ENCODE results near the gene KIF5C. TPM values are rescaled to one million over a fixed set of nuclear protein-coding genes. Genes with fewer than 3 reads are reported as not detected.

KIF5C gene
- polyA plus RNA-seq, 1 donor (not counting 4 experiments of a cell fraction or from before 2014, with no cell fraction given) = 0.03 TPM

DNA sequence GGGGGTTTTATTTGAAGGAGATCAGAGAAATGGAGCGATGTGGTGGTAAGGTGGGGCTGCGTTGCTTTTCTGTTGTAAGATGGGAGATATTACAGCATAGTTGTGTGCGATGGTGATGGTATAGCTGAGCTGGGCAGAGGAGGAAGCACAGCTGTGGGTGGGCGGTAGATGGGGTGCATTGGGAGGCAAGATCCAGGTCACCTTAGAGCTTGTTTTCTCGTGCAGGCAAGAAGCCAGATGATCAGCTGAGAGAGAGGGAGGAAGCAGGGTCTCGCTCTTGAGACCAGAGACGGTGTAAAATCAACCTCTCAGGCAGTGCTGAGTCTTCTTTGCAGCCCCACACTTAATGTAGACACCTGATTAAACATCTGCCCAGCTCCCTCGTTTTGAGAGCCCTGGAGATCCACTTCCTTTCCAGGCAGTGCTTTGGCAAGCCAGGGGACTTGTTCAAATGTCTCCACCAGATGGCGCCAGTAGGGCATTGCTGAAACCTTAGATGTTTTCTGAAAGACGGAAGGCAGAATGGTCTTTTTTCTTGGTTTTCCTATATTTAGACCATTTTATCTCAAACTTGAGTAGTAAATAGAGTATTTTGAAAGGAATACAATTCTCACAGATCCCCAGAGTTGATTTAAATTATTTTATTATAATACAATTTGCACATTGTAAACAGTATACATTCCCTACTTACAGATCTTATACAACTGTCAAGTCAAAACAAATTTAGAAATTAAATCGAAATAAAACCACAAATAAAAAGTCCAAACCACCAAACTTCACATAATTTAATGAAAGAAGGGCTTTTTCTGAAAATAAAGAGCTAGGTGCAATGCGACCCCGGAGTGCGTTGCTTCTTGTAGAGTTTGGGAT is 142.3 kb downstream of the KIF5C start:
- H3K9ac ChIP-seq (ENCODE audit: control insufficient read depth, extremely low read depth, insufficient read depth, low read length) = no peak overlapping the region
- H3K27me3 ChIP-seq (ENCODE audit: control insufficient read depth, extremely low read depth, insufficient read depth, low read length) = peaks cover 4% of the 10 kb centered on the region
- H3K36me3 ChIP-seq (ENCODE audit: control insufficient read depth in 2 of 2, extremely low read depth in 1 of 2, insufficient read depth in 2 of 2, low read length in 2 of 2) = no peaks in the 10 kb centered on the region
- no peaks in the 10 kb centered on the region for H3K9me1 ChIP-seq (ENCODE audit: control insufficient read depth, extremely low read depth, insufficient read depth, low read length)
- H2AFZ ChIP-seq (ENCODE audit: control insufficient read depth, low read length) = no peak overlapping the region
- H3K27ac ChIP-seq (ENCODE audit: control insufficient read depth, insufficient read depth, low read length) = no peak overlapping the region
- no peak overlapping the region for H3K4me3 ChIP-seq (ENCODE audit: control insufficient read depth in 2 of 3, extremely low read depth in 1 of 3, insufficient read depth in 2 of 3, low read depth in 1 of 3, low read length in 3 of 3)
- H3K79me2 ChIP-seq (ENCODE audit: control insufficient read depth, insufficient read depth, low read length) = no peaks in the 10 kb centered on the region
- no peaks in the 10 kb centered on the region for H3K9me3 ChIP-seq (ENCODE audit: control insufficient read depth, low read depth, low read length)
- H3K4me1 ChIP-seq (ENCODE audit: control insufficient read depth, extremely low read depth, insufficient read depth, low read length) = no peaks in the 10 kb centered on the region
- no peak overlapping the region for H3K4me2 ChIP-seq (ENCODE audit: control insufficient read depth, extremely low read depth, insufficient read depth, low read depth, low read length)
- dilution Hi-C loops (cut with MboI; ENCODE audit: extremely low pct_ligation_motif_present, low sequenced_read_pairs) = no loop called here
- no peaks in the 10 kb centered on the region for H4K20me1 ChIP-seq (ENCODE audit: control insufficient read depth, extremely low read depth, insufficient read depth, low read length)
- FAIRE-seq = peak; percentile 67
- TF ChIP-seq EZH2 (IDR thresholded peaks at IDR 0.05; ENCODE audit: low read length) = no peak
- TF ChIP-seq, protein P1, sequence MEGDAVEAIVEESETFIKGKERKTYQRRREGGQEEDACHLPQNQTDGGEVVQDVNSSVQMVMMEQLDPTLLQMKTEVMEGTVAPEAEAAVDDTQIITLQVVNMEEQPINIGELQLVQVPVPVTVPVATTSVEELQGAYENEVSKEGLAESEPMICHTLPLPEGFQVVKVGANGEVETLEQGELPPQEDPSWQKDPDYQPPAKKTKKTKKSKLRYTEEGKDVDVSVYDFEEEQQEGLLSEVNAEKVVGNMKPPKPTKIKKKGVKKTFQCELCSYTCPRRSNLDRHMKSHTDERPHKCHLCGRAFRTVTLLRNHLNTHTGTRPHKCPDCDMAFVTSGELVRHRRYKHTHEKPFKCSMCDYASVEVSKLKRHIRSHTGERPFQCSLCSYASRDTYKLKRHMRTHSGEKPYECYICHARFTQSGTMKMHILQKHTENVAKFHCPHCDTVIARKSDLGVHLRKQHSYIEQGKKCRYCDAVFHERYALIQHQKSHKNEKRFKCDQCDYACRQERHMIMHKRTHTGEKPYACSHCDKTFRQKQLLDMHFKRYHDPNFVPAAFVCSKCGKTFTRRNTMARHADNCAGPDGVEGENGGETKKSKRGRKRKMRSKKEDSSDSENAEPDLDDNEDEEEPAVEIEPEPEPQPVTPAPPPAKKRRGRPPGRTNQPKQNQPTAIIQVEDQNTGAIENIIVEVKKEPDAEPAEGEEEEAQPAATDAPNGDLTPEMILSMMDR (optimal IDR thresholded peaks at IDR 0.05 in 1 of 3, IDR thresholded peaks at IDR 0.05 in 1 of 3, conservative IDR thresholded peaks at IDR 0.05 in 1 of 3; ENCODE audit: extremely low read depth in 1 of 3, insufficient read depth in 2 of 3, low read length in 3 of 3) = peak; percentile 77 to 80 (median 78)
- no peak for DNase-seq (ENCODE audit: low read depth, low spot score)

DNA sequence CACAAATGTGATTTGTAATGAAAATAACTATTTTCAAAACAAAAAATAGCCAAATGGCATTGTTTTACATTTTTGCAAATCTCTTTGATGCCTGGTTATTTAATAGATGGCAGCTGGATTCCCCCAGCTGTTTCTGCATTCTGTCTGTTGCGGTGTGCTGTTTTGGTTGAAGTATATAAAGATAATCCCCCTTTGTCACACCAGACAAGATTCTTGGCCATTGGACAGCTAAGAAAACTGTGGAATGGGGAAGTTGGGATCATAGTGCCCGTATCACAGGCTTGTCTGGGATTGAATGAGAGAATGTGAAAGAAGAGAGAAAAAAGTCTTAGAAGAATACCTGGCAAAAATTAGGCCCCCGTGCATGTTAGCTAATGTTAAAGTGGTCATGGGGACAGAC is 144.0 kb downstream of the KIF5C start:
- TF ChIP-seq, protein P1 (optimal IDR thresholded peaks at IDR 0.05 in 1 of 3, IDR thresholded peaks at IDR 0.05 in 1 of 3, conservative IDR thresholded peaks at IDR 0.05 in 1 of 3; ENCODE audit: extremely low read depth in 1 of 3, insufficient read depth in 2 of 3, low read length in 3 of 3) = no peak
- no peak for TF ChIP-seq EZH2 (IDR thresholded peaks at IDR 0.05; ENCODE audit: low read length)
- Histone ChIP-seq H3K36me3 (ENCODE audit: control insufficient read depth in 2 of 2, extremely low read depth in 1 of 2, insufficient read depth in 2 of 2, low read length in 2 of 2) (no peaks in the 10 kb centered on the region), H2AFZ (ENCODE audit: control insufficient read depth, low read length) (no peak overlapping the region), H3K9ac (ENCODE audit: control insufficient read depth, extremely low read depth, insufficient read depth, low read length) (no peak overlapping the region), H3K9me1 (ENCODE audit: control insufficient read depth, extremely low read depth, insufficient read depth, low read length) (no peaks in the 10 kb centered on the region), H3K27me3 (ENCODE audit: control insufficient read depth, extremely low read depth, insufficient read depth, low read length) (peaks cover 4% of the 10 kb centered on the region), H3K4me3 (ENCODE audit: control insufficient read depth in 2 of 3, extremely low read depth in 1 of 3, insufficient read depth in 2 of 3, low read depth in 1 of 3, low read length in 3 of 3) (no peak overlapping the region), H3K27ac (ENCODE audit: control insufficient read depth, insufficient read depth, low read length) (no peak overlapping the region), H3K4me2 (ENCODE audit: control insufficient read depth, extremely low read depth, insufficient read depth, low read depth, low read length) (no peak overlapping the region), H3K4me1 (ENCODE audit: control insufficient read depth, extremely low read depth, insufficient read depth, low read length) (no peaks in the 10 kb centered on the region), H3K9me3 (ENCODE audit: control insufficient read depth, low read depth, low read length) (no peaks in the 10 kb centered on the region), H3K79me2 (ENCODE audit: control insufficient read depth, insufficient read depth, low read length) (no peaks in the 10 kb centered on the region), H4K20me1 (ENCODE audit: control insufficient read depth, extremely low read depth, insufficient read depth, low read length) (no peaks in the 10 kb centered on the region)
- dilution Hi-C loops (cut with MboI; ENCODE audit: extremely low pct_ligation_motif_present, low sequenced_read_pairs) = no loop called here
- DNase-seq (ENCODE audit: low read depth, low spot score) = no peak
- FAIRE-seq = no peak
